Heart right ventricle (tissue), 16 donors: ENCODE results near the gene ANKRD45. TPM values are rescaled to one million over a fixed set of nuclear protein-coding genes. Genes with fewer than 3 reads are reported as not detected.
"Not testable (repeated sequence)": the region's sequence is repeated elsewhere in the genome, so short reads cannot be mapped to it uniquely, and the experiment has no call there.

Source experiments
- ATAC-seq, 8 donors: fragments of 200-7000 bp; cut with Tn5 transposase; one replicate each; pipeline ENCODE4 v1.9.1; 2020; ENCODE audit warnings: mild to moderate bottlenecking in 8 of 8, moderate library complexity in 8 of 8, moderate number of reproducible peaks in 1 of 8
- DNase-seq, 2 donors: peaks; one replicate each; pipeline ENCODE4 v3.0.0-alpha.2; 2020
- H3K27ac ChIP-seq, 10 donors: fragments of 200-600 bp; sonication (generic) in 2 of 10; one replicate each; pipeline versions ENCODE4 v1.5.0 to v1.8.0; 2020 to 2022; ENCODE audit warnings: mild to moderate bottlenecking in 3 of 10
- H3K27me3 ChIP-seq, 7 donors: fragments of 200-600 bp; one replicate each; pipeline ENCODE4 v1.8.0; 2021 to 2022; ENCODE audit warnings: mild to moderate bottlenecking in 2 of 7
- H3K36me3 ChIP-seq, 9 donors: fragments of 200-600 bp; sonication (generic) in 1 of 9; one replicate each; pipeline versions ENCODE4 v1.5.0 to v1.8.0; 2020 to 2022; ENCODE audit warnings: mild to moderate bottlenecking in 2 of 9
- H3K4me1 ChIP-seq, 9 donors: fragments of 200-600 bp; sonication (generic) in 1 of 9; one replicate each; pipeline versions ENCODE4 v1.5.0 to v1.8.0; 2020 to 2022; ENCODE audit warnings: mild to moderate bottlenecking in 4 of 9
- H3K4me3 ChIP-seq, 10 donors: fragments of 200-600 bp; sonication (generic) in 2 of 10; one replicate each; pipeline versions ENCODE4 v1.5.0 to v1.8.0; 2020 to 2022; ENCODE audit warnings: mild to moderate bottlenecking in 7 of 10, moderate library complexity in 2 of 10
- H3K9me3 ChIP-seq, 11 donors: fragments of 200-600 bp in 10 of 11; sonication (generic) in 2 of 11; one replicate each; pipeline versions ENCODE4 v1.5.0 to v1.8.0; 2013 to 2022; ENCODE audit warnings: mild to moderate bottlenecking in 2 of 11, control low read depth in 1 of 11, moderate library complexity in 1 of 11
- CTCF ChIP-seq, 9 donors: fragments of 200-600 bp; sonication (generic) in 2 of 9; IDR thresholded peaks; one replicate each; pipeline versions ENCODE4 v1.5.0 to v1.8.0; 2021 to 2022; ENCODE audit warnings: antibody characterized with exemption in 9 of 9, mild to moderate bottlenecking in 5 of 9, moderate library complexity in 1 of 9
- whole genome bisulfite sequencing, 2 donors: extraction: QIAGEN DNeasy Blood & Tissue Kit; methylation state at CpG; one replicate each; pipeline ENCODE4 v1.1.7; 2013; ENCODE audit warnings: inconsistent platforms in 1 of 2; 5-methylcytosine and 5-hydroxymethylcytosine counted together
- intact Hi-C, 10 donors: fragments of 100-400 bp; cut with DNase I; formaldehyde crosslinking; loops; one replicate each; pipeline versions ENCODE4 v1.11.1 to v1.14.2; 2022
- polyA plus RNA-seq, 2 donors: library from polyadenylated mRNA; stranded (reverse); fragments of 200-250 nt; gene quantifications; one replicate each; pipeline ENCODE4 v1.2.3, GENCODE V29; 2013
- total RNA-seq, 10 donors: library from RNA; stranded (reverse); fragmentation: NEBNext Ultra II Directional in 3 of 10; extraction: Animal tissue kit (Norgen Biotek cat#: 25700) in 3 of 10; gene quantifications; one replicate each; pipeline versions ENCODE4 v1.2.1 to v1.2.4, GENCODE V29; 2021 to 2023
- donor health status: Arrhythmogenic right ventricular cardiomyopathy.
- donor health status: ischemic (EF 13 %, LVEDD 7.1; RV severe dilation, severe dysfunction).
- donor health status: healthy with polysubstance abuse.
- donor health status: DM: no; HTN: yes; CAD: no.
- donor health status: DM: no; HTN: no; CAD: no.
- donor health status: ischemic (EF 25% LVEDD 6.9; RV normal size, moderate dysfunction).
- donor health status: ischemic (EF 25% LVEDD 5.7; RV mildly dilated, moderate dysfunction).
- donor health status: healthy.
- donor health status: DM: yes; HTN: yes; CAD: no.
- donor health status: Ischemic cardiomyopathy.
- donor health status: ischemic (EF 35%, LVEDD 5.7; RV mildly dilated, moderate dysfunction).
- donor health status: nonischemic (EF 11% LVEDD 7.7; RV severe dilation, severe dysfunction).
- donor health status: DM: yes; HTN: yes; CAD: no.
- donor health status: PGD.
- donor health status: ischemic (EF 29% LVEDD 5.4; RV normal size, mild dysfunction).
- donor health status: nonischemic (EF 23%, LVEDD 6.1; RV moderate dilation, normal function).

ANKRD45 gene
- total and polyA plus RNA-seq, 12 donors: 0.10 to 0.57 (median 0.28) TPM; not detected in 5

GRCh38 chr1:173570370-173571007, 99.2 kb downstream of the ANKRD45 start:
- intact Hi-C loops: no loop called here
- Histone ChIP-seq H3K27ac (no peak overlapping the region), H3K4me1 (no peaks in the 10 kb centered on the region), H3K27me3 (no peaks in the 10 kb centered on the region), H3K36me3 (no peaks in the 10 kb centered on the region), H3K9me3 (peaks cover 0 to 29% (median 0%) of the 10 kb centered on the region in 11 donors), H3K4me3 (no peak overlapping the region)
- WGBS, 2 donors: 83 to 86% methylated on average over 4 of the region's 4 CpGs
- DNase-seq (no peak), ATAC-seq (no peak)
- TF ChIP-seq CTCF (IDR thresholded peaks at IDR 0.05): no peak

- Histone ChIP-seq H3K4me1 (no peaks in the 10 kb centered on the region), H3K4me3 (no peak overlapping the region), H3K9me3 (peaks cover 0 to 47% (median 0%) of the 10 kb centered on the region in 11 donors), H3K27me3 (no peaks in the 10 kb centered on the region), H3K27ac (no peak overlapping the region), H3K36me3 (no peaks in the 10 kb centered on the region)
- TF ChIP-seq CTCF (IDR thresholded peaks at IDR 0.05): no peak
- ATAC-seq (no peak), DNase-seq (no peak)
- intact Hi-C loops: no loop called here
- WGBS, 2 donors: 79 to 86% methylated on average over 1 of the region's 1 CpG
Measured at GRCh38 chr1:173568483-173568882, 101.2 kb downstream of the ANKRD45 start.

GRCh38 chr1:173563846-173564245, 105.8 kb downstream of the ANKRD45 start:
- intact Hi-C loops: not testable (repeated sequence)
- 64 to 80% methylated on average over 1 of the region's 1 CpG for WGBS, 2 donors

GRCh38 chr1:173562813-173563212, 106.8 kb downstream of the ANKRD45 start:
- Histone ChIP-seq H3K4me3 (no peak overlapping the region), H3K36me3 (no peaks in the 10 kb centered on the region), H3K27me3 (no peaks in the 10 kb centered on the region), H3K27ac (no peak overlapping the region), H3K4me1 (no peaks in the 10 kb centered on the region), H3K9me3 (peaks cover 0 to 41% (median 0%) of the 10 kb centered on the region in 11 donors)
- no peak for ATAC-seq
- DNase-seq: no peak
- WGBS, 2 donors: 58 to 60% methylated on average over 6 of the region's 6 CpGs
- intact Hi-C loops: no loop called here
- TF ChIP-seq CTCF (IDR thresholded peaks at IDR 0.05): no peak

More at GRCh38 chr1:173563846-173564245, 105.8 kb downstream of the ANKRD45 start:
- H3K27me3 ChIP-seq, H3K4me1 ChIP-seq, H3K4me3 ChIP-seq, DNase-seq, H3K27ac ChIP-seq, H3K36me3 ChIP-seq, ATAC-seq: not testable (repeated sequence)
- peaks cover 0 to 47% (median 0%) of the 10 kb centered on the region in 11 donors for H3K9me3 ChIP-seq

- H3K27me3 ChIP-seq: no peaks in the 10 kb centered on the region
- H3K4me1 ChIP-seq: no peaks in the 10 kb centered on the region
- ATAC-seq (no peak), DNase-seq (no peak)
- no peaks in the 10 kb centered on the region for H3K36me3 ChIP-seq
- H3K27ac ChIP-seq: no peak overlapping the region
- WGBS, 2 donors: 68 to 90% methylated on average over 1 of the region's 1 CpG
- intact Hi-C loops: no loop called here
- peaks cover 0 to 25% (median 0%) of the 10 kb centered on the region in 11 donors for H3K9me3 ChIP-seq
- H3K4me3 ChIP-seq: no peak overlapping the region
- TF ChIP-seq CTCF (IDR thresholded peaks at IDR 0.05): no peak
Measured at GRCh38 chr1:173561263-173561662, 108.4 kb downstream of the ANKRD45 start.
